HUDEP-2 (cell line): ENCODE data around the gene NT5C1B.

Source experiments
- DNase-seq, 76 experiments: peaks; one replicate each; lab custom pipeline; 2025; ENCODE audit not compliant: unreplicated experiment in 76 of 76; lab: John Stamatoyannopoulos, UW

NT5C1B gene

GRCh38 chr2:18600255-18600613 is 10.9 kb upstream of the NT5C1B start:
- DNase-seq = no peak

- DNase-seq = no peak
These were observed 10.3 kb upstream of the NT5C1B start for GRCh38 chr2:18599509-18600254.

GRCh38 chr2:18598848-18599484 is 9.6 kb upstream of the NT5C1B start:
- DNase-seq = no peak

GRCh38 chr2:18597618-18598017 is 8.2 kb upstream of the NT5C1B start:
- no peak for DNase-seq

GRCh38 chr2:18596993-18597392 is 7.6 kb upstream of the NT5C1B start:
- no peak for DNase-seq

- DNase-seq = no peak
These were observed 4.1 kb upstream of the NT5C1B start for GRCh38 chr2:18593496-18593895.

GRCh38 chr2:18592372-18592771 is 3.0 kb upstream of the NT5C1B start:
- DNase-seq = no peak

- DNase-seq = no peak
These were observed 567 bp downstream of the NT5C1B start for GRCh38 chr2:18588802-18589201.

GRCh38 chr2:18588049-18588448 is 1.3 kb downstream of the NT5C1B start:
- DNase-seq = no peak

GRCh38 chr2:18585526-18585925 is 3.8 kb downstream of the NT5C1B start:
- no peak for DNase-seq

GRCh38 chr2:18584608-18584954 is 4.8 kb downstream of the NT5C1B start:
- no peak for DNase-seq

- DNase-seq = no peak
These were observed 5.3 kb downstream of the NT5C1B start for GRCh38 chr2:18583905-18584607.

GRCh38 chr2:18580606-18581005 is 8.8 kb downstream of the NT5C1B start:
- DNase-seq = no peak

- no peak for DNase-seq
These were observed 11.3 kb downstream of the NT5C1B start for GRCh38 chr2:18578033-18578432.

- peak in 1 of 76 experiments; percentile 17 for DNase-seq
These were observed 23.1 kb downstream of the NT5C1B start for GRCh38 chr2:18566145-18566769.

GRCh38 chr2:18560797-18561085 is 28.6 kb downstream of the NT5C1B start:
- no peak for DNase-seq

GRCh38 chr2:18560031-18560796 is 29.2 kb downstream of the NT5C1B start, which contains the start of gene RDH14:
Gene RDH14 (minus strand): TSS chr2:18560653. CDS start chr2:18560572, 81 bp downstream.
- DNase-seq = peak in 74 of 76 experiments; percentile 15 to 87 (median 75)

GRCh38 chr2:18559531-18560030 is 29.8 kb downstream of the NT5C1B start:
- peak in 5 of 76 experiments; percentile 2 to 58 (median 24) for DNase-seq

GRCh38 chr2:18558458-18558857 is 30.9 kb downstream of the NT5C1B start:
- peak in 9 of 76 experiments; percentile 2 to 44 (median 18) for DNase-seq

GRCh38 chr2:18557121-18557520 is 32.2 kb downstream of the NT5C1B start:
- DNase-seq = no peak
